Mesendoderm (in vitro differentiated cells): ENCODE results near the gene USP1.

Experiments
- DNase-seq: peaks from one replicate; pipeline ENCODE4 v3.0.0; 2013
- H2AK5ac ChIP-seq: 2 replicates; pipeline ENCODE4 v1.6.1; 2013; ENCODE audit warnings: low read length, inconsistent platforms
- H2BK120ac ChIP-seq: 2 replicates; pipeline ENCODE4 v1.6.1; 2013; ENCODE audit warnings: low read depth, mild to moderate bottlenecking, low read length, moderate library complexity, mixed read lengths
- H2BK15ac ChIP-seq: replicated peaks from 2 replicates; pipeline ENCODE4 v1.6.1; 2013; ENCODE audit warnings: low read depth, mild to moderate bottlenecking, moderate library complexity
- H2BK5ac ChIP-seq: 2 replicates; pipeline ENCODE4 v1.6.1; 2013; ENCODE audit warnings: low read length, inconsistent platforms
- H3K18ac ChIP-seq: 2 replicates; pipeline ENCODE4 v1.6.1; 2013; ENCODE audit warnings: mild to moderate bottlenecking, low read length, mixed read lengths
- H3K23ac ChIP-seq: one replicate; pipeline ENCODE4 v1.6.1; 2013; ENCODE audit warnings: low read length
- H3K27ac ChIP-seq: 2 replicates; pipeline ENCODE4 v1.5.1; 2013; ENCODE audit warnings: low read depth, mild to moderate bottlenecking, inconsistent platforms, low read length, moderate library complexity
- H3K27me3 ChIP-seq: 2 replicates; pipeline ENCODE4 v1.6.1; 2013; ENCODE audit warnings: low read length, control low read depth, mild to moderate bottlenecking, inconsistent platforms; ENCODE audit not compliant: insufficient read depth, poor library complexity
- H3K36me3 ChIP-seq: 2 replicates; pipeline ENCODE4 v1.6.1; 2013; ENCODE audit warnings: low read length, inconsistent platforms; ENCODE audit not compliant: control insufficient read depth, insufficient read depth
- H3K4ac ChIP-seq: one replicate; pipeline ENCODE4 v1.6.1; 2013; ENCODE audit warnings: low read depth, mild to moderate bottlenecking, low read length, moderate library complexity
- H3K4me1 ChIP-seq: 2 replicates; pipeline ENCODE4 v1.6.1; 2013; ENCODE audit warnings: low read depth, low read length, inconsistent platforms; ENCODE audit not compliant: control insufficient read depth
- H3K4me2 ChIP-seq: 2 replicates; pipeline ENCODE4 v1.6.1; 2013; ENCODE audit warnings: low read length
- H3K4me3 ChIP-seq: 2 replicates; pipeline ENCODE4 v1.5.1; 2013; ENCODE audit warnings: mild to moderate bottlenecking, low read length
- H3K56ac ChIP-seq: one replicate; pipeline ENCODE4 v1.6.1; 2013; ENCODE audit warnings: low read length
- H3K79me1 ChIP-seq: 2 replicates; pipeline ENCODE4 v1.6.1; 2013; ENCODE audit warnings: low read length, inconsistent platforms
- H3K79me2 ChIP-seq: 2 replicates; pipeline ENCODE4 v1.6.1; 2013; ENCODE audit warnings: mild to moderate bottlenecking, low read length; ENCODE audit not compliant: control insufficient read depth, insufficient read depth
- H3K9ac ChIP-seq: 2 replicates; pipeline ENCODE4 v1.6.1; 2013; ENCODE audit warnings: low read length, inconsistent platforms
- H4K5ac ChIP-seq: one replicate; pipeline ENCODE4 v1.6.1; 2013; ENCODE audit warnings: low read length
- H4K8ac ChIP-seq: one replicate; pipeline ENCODE4 v1.6.1; 2013; ENCODE audit warnings: low read depth, mild to moderate bottlenecking, control low read depth, low read length, moderate library complexity
- WGBS: extraction: QIAGEN DNeasy Blood & Tissue Kit; methylation state at CpG from one replicate; pipeline ENCODE4 v1.1.7; 2013; ENCODE audit warnings: low lambda C conversion rate, missing lambda C conversion rate; ENCODE audit not compliant: insufficient coverage; ENCODE audit errors: extremely low coverage; 5-methylcytosine and 5-hydroxymethylcytosine counted together

Gene USP1

GRCh38 chr1:62394646-62395045 lies 42.2 kb upstream of the USP1 start:
- no peaks in the 10 kb centered on the region for H3K79me1 ChIP-seq
- H3K4me2 ChIP-seq: no peak overlapping the region
- H2BK120ac ChIP-seq: no peak overlapping the region
- no peaks in the 10 kb centered on the region for H3K36me3 ChIP-seq
- H2BK15ac ChIP-seq: no peak overlapping the region
- H3K27ac ChIP-seq: no peak overlapping the region
- H3K4me1 ChIP-seq: no peaks in the 10 kb centered on the region
- no peaks in the 10 kb centered on the region for H3K79me2 ChIP-seq
- H3K18ac ChIP-seq: no peak overlapping the region
- no peak for DNase-seq
- H2BK5ac ChIP-seq: no peak overlapping the region
- no CpG with 5 or more reads among the region's 8 CpGs for WGBS
- no peak overlapping the region for H3K23ac ChIP-seq
- no peak overlapping the region for H4K5ac ChIP-seq
- no peak overlapping the region for H2AK5ac ChIP-seq
- no peak overlapping the region for H3K4ac ChIP-seq
- H4K8ac ChIP-seq: no peak overlapping the region
- H3K9ac ChIP-seq: no peak overlapping the region
- H3K27me3 ChIP-seq: no peaks in the 10 kb centered on the region
- no peak overlapping the region for H3K56ac ChIP-seq
- no peak overlapping the region for H3K4me3 ChIP-seq

- Histone ChIP-seq H4K8ac (no peak overlapping the region), H3K36me3 (no peaks in the 10 kb centered on the region), H3K4me3 (no peak overlapping the region), H2BK120ac (no peak overlapping the region), H3K4me2 (no peak overlapping the region), H3K27me3 (no peaks in the 10 kb centered on the region), H3K9ac (no peak overlapping the region), H3K79me1 (no peaks in the 10 kb centered on the region), H2AK5ac (no peak overlapping the region), H3K56ac (peak overlapping the region; percentile 45), H3K4me1 (no peaks in the 10 kb centered on the region), H2BK15ac (no peak overlapping the region), H2BK5ac (no peak overlapping the region), H3K27ac (no peak overlapping the region), H3K23ac (no peak overlapping the region), H3K4ac (no peak overlapping the region), H3K79me2 (no peaks in the 10 kb centered on the region), H3K18ac (no peak overlapping the region), H4K5ac (no peak overlapping the region)
- no CpG with 5 or more reads among the region's 4 CpGs for WGBS
- no peak for DNase-seq
Measured at GRCh38 chr1:62395291-62395690, 41.6 kb upstream of the USP1 start.

- H2BK5ac ChIP-seq: no peak overlapping the region
- no peak overlapping the region for H3K4me2 ChIP-seq
- no peak overlapping the region for H2BK15ac ChIP-seq
- no peak overlapping the region for H4K5ac ChIP-seq
- no peak overlapping the region for H2AK5ac ChIP-seq
- no CpG with 5 or more reads among the region's 6 CpGs for WGBS
- H3K79me1 ChIP-seq: no peaks in the 10 kb centered on the region
- no peaks in the 10 kb centered on the region for H3K79me2 ChIP-seq
- no peak overlapping the region for H3K9ac ChIP-seq
- H3K27ac ChIP-seq: no peak overlapping the region
- no peak overlapping the region for H3K56ac ChIP-seq
- no peak overlapping the region for H3K4me3 ChIP-seq
- H3K4me1 ChIP-seq: no peaks in the 10 kb centered on the region
- H2BK120ac ChIP-seq: no peak overlapping the region
- no peak overlapping the region for H3K4ac ChIP-seq
- H4K8ac ChIP-seq: no peak overlapping the region
- no peak overlapping the region for H3K18ac ChIP-seq
- no peak for DNase-seq
- H3K27me3 ChIP-seq: no peaks in the 10 kb centered on the region
- H3K36me3 ChIP-seq: no peaks in the 10 kb centered on the region
- H3K23ac ChIP-seq: no peak overlapping the region
Measured at GRCh38 chr1:62396871-62397270, 40.0 kb upstream of the USP1 start.

- no peak overlapping the region for H3K18ac ChIP-seq
- DNase-seq: no peak
- no CpG with 5 or more reads among the region's 3 CpGs for WGBS
Measured at GRCh38 chr1:62397301-62397700, 39.5 kb upstream of the USP1 start.

GRCh38 chr1:62398377-62398776 lies 38.5 kb upstream of the USP1 start:
- Histone ChIP-seq H3K79me2 (no peaks in the 10 kb centered on the region), H3K9ac (no peak overlapping the region), H3K27ac (no peak overlapping the region), H3K23ac (no peak overlapping the region), H3K4ac (no peak overlapping the region), H3K18ac (no peak overlapping the region), H3K27me3 (no peaks in the 10 kb centered on the region), H3K4me2 (no peak overlapping the region), H2BK120ac (no peak overlapping the region), H3K4me1 (no peaks in the 10 kb centered on the region), H3K36me3 (no peaks in the 10 kb centered on the region), H4K8ac (no peak overlapping the region), H2AK5ac (no peak overlapping the region), H2BK15ac (no peak overlapping the region), H3K56ac (no peak overlapping the region), H3K79me1 (no peaks in the 10 kb centered on the region), H3K4me3 (no peak overlapping the region), H4K5ac (no peak overlapping the region), H2BK5ac (no peak overlapping the region)
- DNase-seq: no peak
- WGBS: no CpG with 5 or more reads among the region's 8 CpGs

More at GRCh38 chr1:62397301-62397700, 39.5 kb upstream of the USP1 start:
- Histone ChIP-seq H3K4me1 (no peaks in the 10 kb centered on the region), H3K27me3 (no peaks in the 10 kb centered on the region), H3K4ac (no peak overlapping the region), H3K4me3 (no peak overlapping the region), H3K27ac (no peak overlapping the region), H3K79me2 (no peaks in the 10 kb centered on the region), H4K8ac (no peak overlapping the region), H2AK5ac (no peak overlapping the region), H2BK120ac (no peak overlapping the region), H4K5ac (no peak overlapping the region), H3K79me1 (no peaks in the 10 kb centered on the region), H3K23ac (no peak overlapping the region), H3K9ac (no peak overlapping the region), H3K56ac (no peak overlapping the region), H3K36me3 (no peaks in the 10 kb centered on the region), H2BK15ac (no peak overlapping the region), H3K4me2 (no peak overlapping the region), H2BK5ac (no peak overlapping the region)

- peak overlapping the region; percentile 65 for H4K8ac ChIP-seq
- H3K79me1 ChIP-seq: no peaks in the 10 kb centered on the region
Measured at GRCh38 chr1:62401034-62401760, 35.7 kb upstream of the USP1 start.

More at GRCh38 chr1:62401034-62401760, 35.7 kb upstream of the USP1 start:
- no peak overlapping the region for H3K4me2 ChIP-seq
- no peaks in the 10 kb centered on the region for H3K79me2 ChIP-seq
- no peak overlapping the region for H3K18ac ChIP-seq
- no peak overlapping the region for H3K4me3 ChIP-seq
- no peak overlapping the region for H2BK15ac ChIP-seq
- H3K27me3 ChIP-seq: no peaks in the 10 kb centered on the region
- peak; percentile 36 for DNase-seq
- no peak overlapping the region for H4K5ac ChIP-seq
- H2AK5ac ChIP-seq: no peak overlapping the region
- no peak overlapping the region for H3K56ac ChIP-seq
- H2BK5ac ChIP-seq: no peak overlapping the region
- H3K36me3 ChIP-seq: no peaks in the 10 kb centered on the region
- H3K4ac ChIP-seq: no peak overlapping the region
- no peaks in the 10 kb centered on the region for H3K4me1 ChIP-seq
- no peak overlapping the region for H2BK120ac ChIP-seq
- no CpG with 5 or more reads among the region's 5 CpGs for WGBS
- no peak overlapping the region for H3K23ac ChIP-seq
- H3K9ac ChIP-seq: no peak overlapping the region
- H3K27ac ChIP-seq: no peak overlapping the region
